ENCODE results near the gene SNX13.

SNX13 gene

GRCh38 chr7:17940302-17940883 is at the start of gene SNX13:
SNX13 (minus strand) TSS chr7:17940494; CDS start chr7:17940295, 199 bp downstream.
- DNase-seq (ENCODE audit: low read depth in 2 of 2) = peak; percentile 78 to 83

- no peak for DNase-seq (ENCODE audit: low read depth in 2 of 2)
Observed at GRCh38 chr7:17989546-17989945, 49.3 kb upstream of the SNX13 start.

- no peak for DNase-seq (ENCODE audit: low read depth in 2 of 2)
Observed at GRCh38 chr7:17988858-17989257, 48.6 kb upstream of the SNX13 start.

- DNase-seq (ENCODE audit: low read depth in 2 of 2) = no peak
Observed at GRCh38 chr7:17988141-17988540, 47.8 kb upstream of the SNX13 start.

GRCh38 chr7:17986851-17987250 is 46.6 kb upstream of the SNX13 start:
- no peak for DNase-seq (ENCODE audit: low read depth in 2 of 2)

- DNase-seq (ENCODE audit: low read depth in 2 of 2) = no peak
Observed at GRCh38 chr7:17985473-17986239, 45.4 kb upstream of the SNX13 start.

- no peak for DNase-seq (ENCODE audit: low read depth in 2 of 2)
Observed at GRCh38 chr7:17984288-17984687, 44.0 kb upstream of the SNX13 start.

GRCh38 chr7:17983221-17984062 is 43.1 kb upstream of the SNX13 start:
- DNase-seq (ENCODE audit: low read depth in 2 of 2) = no peak

- DNase-seq (ENCODE audit: low read depth in 2 of 2) = no peak
Observed at GRCh38 chr7:17976952-17977351, 36.7 kb upstream of the SNX13 start.

- DNase-seq (ENCODE audit: low read depth in 2 of 2) = no peak
Observed at GRCh38 chr7:17971411-17971810, 31.1 kb upstream of the SNX13 start.

- DNase-seq (ENCODE audit: low read depth in 2 of 2) = no peak
Observed at GRCh38 chr7:17968791-17969715, 28.8 kb upstream of the SNX13 start.

GRCh38 chr7:17966706-17967105 is 26.4 kb upstream of the SNX13 start:
- no peak for DNase-seq (ENCODE audit: low read depth in 2 of 2)

- no peak for DNase-seq (ENCODE audit: low read depth in 2 of 2)
Observed at GRCh38 chr7:17965603-17966002, 25.3 kb upstream of the SNX13 start.

GRCh38 chr7:17963281-17963680 is 23.0 kb upstream of the SNX13 start:
- no peak for DNase-seq (ENCODE audit: low read depth in 2 of 2)

GRCh38 chr7:17962652-17963051 is 22.4 kb upstream of the SNX13 start:
- no peak for DNase-seq (ENCODE audit: low read depth in 2 of 2)

GRCh38 chr7:17957871-17958270 is 17.6 kb upstream of the SNX13 start:
- DNase-seq (ENCODE audit: low read depth in 2 of 2) = no peak

- no peak for DNase-seq (ENCODE audit: low read depth in 2 of 2)
Observed at GRCh38 chr7:17952387-17952786, 12.1 kb upstream of the SNX13 start.

- no peak for DNase-seq (ENCODE audit: low read depth in 2 of 2)
Observed at GRCh38 chr7:17951742-17952254, 11.5 kb upstream of the SNX13 start.

GRCh38 chr7:17948526-17949238 is 8.4 kb upstream of the SNX13 start:
- DNase-seq (ENCODE audit: low read depth in 2 of 2) = no peak

GRCh38 chr7:17947620-17948019 is 7.3 kb upstream of the SNX13 start:
- DNase-seq (ENCODE audit: low read depth in 2 of 2) = no peak

GRCh38 chr7:17946591-17946990 is 6.3 kb upstream of the SNX13 start:
- no peak for DNase-seq (ENCODE audit: low read depth in 2 of 2)
